ENCODE data around the gene TMEM37. TPM values are rescaled to one million over a fixed set of nuclear protein-coding genes. Genes with fewer than 3 reads are reported as not detected.

Gene TMEM37
- total and polyA plus RNA-seq, 2 of the 13 experiments (the other 11 are each of a cell fraction or from before 2014, with no cell fraction given): 37.7 to 115 TPM

- H2AFZ ChIP-seq (ENCODE audit: low read length): no peak overlapping the region
- in situ Hi-C loops (cut with HindIII; ENCODE audit: extremely low pct_ligation_motif_present, low pct_unique_long_range_greater_than_20kb): no loop called here
- CTCF ChIA-PET (ENCODE audit: low intra/inter-chr PET ratio, low total read pairs): no interaction called here
- no peak for FAIRE-seq
- intact Hi-C loops (cut with micrococcal nuclease; ENCODE audit: unreplicated experiment): no loop called here
- BruUV-seq (replicated peaks): no TSS peak
- no peak for TF ChIP-seq MTA1 (CRISPR knock-in tag; IDR thresholded peaks at IDR 0.05; ENCODE audit: borderline replicate concordance)
- TF ChIP-seq RXRB (CRISPR knock-in tag; IDR thresholded peaks at IDR 0.05; ENCODE audit: borderline replicate concordance): no peak
- no peak for TF ChIP-seq SMYD3 (CRISPR knock-in tag; IDR thresholded peaks at IDR 0.05)
- TF ChIP-seq RBAK (CRISPR knock-in tag; IDR thresholded peaks at IDR 0.05): no peak
- no peak for TF ChIP-seq TBP (CRISPR knock-in tag; IDR thresholded peaks at IDR 0.05)
- no peak for TF ChIP-seq SMAD3 (CRISPR knock-in tag; IDR thresholded peaks at IDR 0.05)
- TF ChIP-seq SIN3B (IDR thresholded peaks at IDR 0.05; ENCODE audit: low read length): no peak
- TF ChIP-seq ZNF33B (CRISPR knock-in tag; IDR thresholded peaks at IDR 0.05): no peak
- TF ChIP-seq BORCS8-MEF2B (CRISPR knock-in tag; IDR thresholded peaks at IDR 0.05): no peak
- no peak for TF ChIP-seq SNAPC5 (CRISPR knock-in tag; IDR thresholded peaks at IDR 0.05; ENCODE audit: borderline replicate concordance)
- H3K27ac ChIP-seq (ENCODE audit: extremely low read length, insufficient read depth, low read length): no peak overlapping the region
- H3K36me3 ChIP-seq (replicated peaks in 1 of 2; ENCODE audit: control insufficient read depth in 1 of 2, insufficient read depth in 2 of 2, low read length in 2 of 2): no peaks in the 10 kb centered on the region
- no peaks in the 10 kb centered on the region for H4K20me1 ChIP-seq (ENCODE audit: insufficient read depth, low read length)
- peaks cover 0 to 4% of the 10 kb centered on the region in 2 experiments; a peak in 1 of 5 replicates for H3K27me3 ChIP-seq (ENCODE audit: control insufficient read depth in 1 of 2, insufficient read depth in 2 of 2, low read length in 2 of 2)
- no peaks in the 10 kb centered on the region for H3K79me2 ChIP-seq (ENCODE audit: insufficient read depth, low read length)
- no peak for DNase-seq (ENCODE audit: low spot score)
- H3K4me1 ChIP-seq (ENCODE audit: insufficient read depth, low read length): peaks cover 21% of the 10 kb centered on the region
- WGBS (ENCODE audit: low lambda C conversion rate): 25% methylated on average over 5 of the region's 5 CpGs
- H3K4me3 ChIP-seq (replicated peaks in 1 of 3; ENCODE audit: insufficient read depth in 1 of 3, low read depth in 2 of 3, low read length in 3 of 3): no peak overlapping the region
- POLR2A ChIA-PET: no interaction called here
- no peak overlapping the region for H3K9ac ChIP-seq (ENCODE audit: insufficient read depth, low read depth, low read length)
- H3K4me2 ChIP-seq (ENCODE audit: low read depth, low read length): no peak overlapping the region
- no peaks in the 10 kb centered on the region for H3K9me3 ChIP-seq (ENCODE audit: low read length)
- no peak for ATAC-seq
These were observed 41.9 kb upstream of the TMEM37 start for GRCh38 chr2:119389615-119390306.

Measured in HepG2 (cell line).